Calu3 (cell line): ENCODE measurements around the gene VWF. TPM values are rescaled to one million over a fixed set of nuclear protein-coding genes. Genes with fewer than 3 reads are reported as not detected.

Source experiments
- BruUV-seq: library from RNA; stranded (reverse); fragments of 400-500 nt; replicated peaks from 2 replicates; lab custom pipeline; 2021; lab: Mats Ljungman, UMichigan
- CTCF ChIA-PET: fragments of 300-600 bp; sonication (Branson Sonifier 250); formaldehyde crosslinking; loops from one replicate; lab custom pipeline; 2022; ENCODE audit warnings: antibody characterized with exemption; lab: Charles Lee
- DNase-seq: peaks from one replicate; pipeline ENCODE4 v3.0.0; 2022
- H3K27ac Mint-ChIP-seq: one replicate; pipeline ENCODE4 v1.8.0; 2022; ENCODE audit warnings: mixed read lengths; ENCODE audit not compliant: unreplicated experiment
- H3K27me3 Mint-ChIP-seq: one replicate; pipeline ENCODE4 v1.8.0; 2022; ENCODE audit warnings: mixed read lengths; ENCODE audit not compliant: unreplicated experiment
- H3K36me3 Mint-ChIP-seq: one replicate; pipeline ENCODE4 v1.8.0; 2022; ENCODE audit warnings: mild to moderate bottlenecking, moderate library complexity, mixed read lengths; ENCODE audit not compliant: insufficient read depth, unreplicated experiment
- H3K4me1 Mint-ChIP-seq: one replicate; pipeline ENCODE4 v1.8.0; 2022; ENCODE audit warnings: mild to moderate bottlenecking, low read depth, mixed read lengths; ENCODE audit not compliant: unreplicated experiment
- H3K4me3 Mint-ChIP-seq: one replicate; pipeline ENCODE4 v1.8.0; 2022; ENCODE audit warnings: mild to moderate bottlenecking, low read depth, moderate library complexity, mixed read lengths; ENCODE audit not compliant: unreplicated experiment
- H3K9me3 Mint-ChIP-seq: one replicate; pipeline ENCODE4 v1.8.0; 2022; ENCODE audit warnings: low read depth, mixed read lengths; ENCODE audit not compliant: unreplicated experiment
- CTCF ChIP-seq: fragments of 200-600 bp; IDR thresholded peaks from one replicate; pipeline ENCODE4 v1.8.0; 2022; ENCODE audit warnings: antibody characterized with exemption; ENCODE audit not compliant: unreplicated experiment
- intact Hi-C: fragments of 100-400 bp; cut with micrococcal nuclease; formaldehyde crosslinking; loops from one replicate; pipeline ENCODE4 v1.10.0; 2022; ENCODE audit not compliant: unreplicated experiment
- total RNA-seq: library from RNA; stranded (reverse); gene quantifications from 2 replicates; pipeline ENCODE4 v1.2.3, GENCODE V29; 2022

VWF gene
- total RNA-seq, 1 experiment from 2014 or later = not detected

GRCh38 chr12:5944053-5944452 lies 180.4 kb downstream of the VWF start:
- intact Hi-C loops = no loop called here
- DNase-seq = no peak
- no peaks in the 10 kb centered on the region for H3K36me3 Mint-ChIP-seq
- peaks cover 93% of the 10 kb centered on the region for H3K27me3 Mint-ChIP-seq
- no peaks in the 10 kb centered on the region for H3K9me3 Mint-ChIP-seq
- CTCF ChIA-PET = no interaction called here
- H3K27ac Mint-ChIP-seq = no peak overlapping the region
- no peak for TF ChIP-seq CTCF
- H3K4me1 Mint-ChIP-seq = no peaks in the 10 kb centered on the region
- H3K4me3 Mint-ChIP-seq = no peak overlapping the region
- BruUV-seq = no TSS peak

- Mint-ChIP-seq H3K9me3 (no peaks in the 10 kb centered on the region), H3K36me3 (no peaks in the 10 kb centered on the region), H3K27ac (no peak overlapping the region), H3K4me3 (no peak overlapping the region), H3K4me1 (no peaks in the 10 kb centered on the region), H3K27me3 (peaks cover 87% of the 10 kb centered on the region)
- intact Hi-C loops = no loop called here
- DNase-seq = no peak
- CTCF ChIA-PET = no interaction called here
- no TSS peak for BruUV-seq
- no peak for TF ChIP-seq CTCF
Observed at GRCh38 chr12:5941907-5942306, 182.6 kb downstream of the VWF start.

GRCh38 chr12:5927732-5928516 lies 196.5 kb downstream of the VWF start:
- H3K9me3 Mint-ChIP-seq = peaks cover 10% of the 10 kb centered on the region
- H3K36me3 Mint-ChIP-seq = no peaks in the 10 kb centered on the region
- no peak for TF ChIP-seq CTCF
- intact Hi-C loops = no loop called here
- H3K4me3 Mint-ChIP-seq = no peak overlapping the region
- no peak overlapping the region for H3K27ac Mint-ChIP-seq
- no TSS peak for BruUV-seq
- no peak for DNase-seq
- CTCF ChIA-PET = no interaction called here
- peaks cover 97% of the 10 kb centered on the region for H3K27me3 Mint-ChIP-seq
- H3K4me1 Mint-ChIP-seq = no peaks in the 10 kb centered on the region

- no TSS peak for BruUV-seq
- H3K4me1 Mint-ChIP-seq = no peaks in the 10 kb centered on the region
- no peak overlapping the region for H3K4me3 Mint-ChIP-seq
- H3K36me3 Mint-ChIP-seq = no peaks in the 10 kb centered on the region
- no peak for TF ChIP-seq CTCF
- intact Hi-C loops = no loop called here
- peaks cover under 1% of the 10 kb centered on the region for H3K9me3 Mint-ChIP-seq
- no peak overlapping the region for H3K27ac Mint-ChIP-seq
- H3K27me3 Mint-ChIP-seq = peaks cover 97% of the 10 kb centered on the region
- DNase-seq = no peak
- CTCF ChIA-PET = no interaction called here
Observed at GRCh38 chr12:5925646-5926045, 198.8 kb downstream of the VWF start.
